Epithelial cell of prostate (primary cell): ENCODE data around the gene FAM9C.

ENCODE experiments used
- DNase-seq: peaks from one replicate; pipeline ENCODE4 v3.0.0-alpha.2; 2011; ENCODE audit warnings: low read depth, low spot score
- H3K27ac ChIP-seq: fragments of 450-650 bp; 2 replicates; pipeline ENCODE4 v1.5.1; 2017; ENCODE audit warnings: mild to moderate bottlenecking

The FAM9C gene

DNA sequence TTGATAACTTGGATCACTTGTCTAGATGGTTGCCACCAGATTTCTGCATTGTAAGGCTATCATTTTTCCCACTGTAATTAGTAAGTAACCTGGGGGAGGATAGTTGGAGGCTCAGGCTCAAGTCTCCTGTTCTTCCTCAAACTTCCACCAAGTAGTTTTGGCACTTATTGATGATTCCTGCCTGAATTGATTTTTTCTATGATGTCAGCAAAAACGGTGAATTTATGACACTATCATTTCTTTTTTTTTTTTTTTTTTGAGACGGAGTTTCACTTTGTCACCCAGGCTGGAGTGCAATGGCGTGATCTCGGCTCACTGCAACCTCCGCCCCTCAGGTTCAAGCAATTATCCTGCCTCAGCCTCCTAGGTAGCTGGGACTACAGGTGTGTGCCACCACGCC is 57.1 kb downstream of the FAM9C start:
- H3K27ac ChIP-seq, result peak overlapping the region; percentile 75
- DNase-seq, result no peak

DNA sequence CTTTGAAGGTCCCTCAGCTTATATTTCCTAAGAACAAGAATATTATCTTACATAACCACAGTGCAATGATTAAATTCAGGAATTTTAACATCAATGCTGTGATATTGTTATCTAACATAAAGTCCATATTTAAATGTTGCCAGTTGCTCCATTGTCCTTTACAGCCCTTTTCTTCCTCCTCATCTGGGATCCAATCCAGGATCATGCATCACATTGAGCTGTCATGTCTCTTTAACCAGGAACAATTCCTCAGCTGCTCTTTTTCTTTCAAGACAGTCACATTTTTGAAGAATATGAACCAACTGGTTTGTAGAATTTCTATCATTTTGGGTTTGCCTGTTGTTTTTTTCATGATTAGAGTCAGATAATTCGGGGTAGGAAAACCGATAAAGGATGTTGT is 57.5 kb downstream of the FAM9C start:
- peak overlapping the region; percentile 75 for H3K27ac ChIP-seq
- DNase-seq, result no peak

DNA sequence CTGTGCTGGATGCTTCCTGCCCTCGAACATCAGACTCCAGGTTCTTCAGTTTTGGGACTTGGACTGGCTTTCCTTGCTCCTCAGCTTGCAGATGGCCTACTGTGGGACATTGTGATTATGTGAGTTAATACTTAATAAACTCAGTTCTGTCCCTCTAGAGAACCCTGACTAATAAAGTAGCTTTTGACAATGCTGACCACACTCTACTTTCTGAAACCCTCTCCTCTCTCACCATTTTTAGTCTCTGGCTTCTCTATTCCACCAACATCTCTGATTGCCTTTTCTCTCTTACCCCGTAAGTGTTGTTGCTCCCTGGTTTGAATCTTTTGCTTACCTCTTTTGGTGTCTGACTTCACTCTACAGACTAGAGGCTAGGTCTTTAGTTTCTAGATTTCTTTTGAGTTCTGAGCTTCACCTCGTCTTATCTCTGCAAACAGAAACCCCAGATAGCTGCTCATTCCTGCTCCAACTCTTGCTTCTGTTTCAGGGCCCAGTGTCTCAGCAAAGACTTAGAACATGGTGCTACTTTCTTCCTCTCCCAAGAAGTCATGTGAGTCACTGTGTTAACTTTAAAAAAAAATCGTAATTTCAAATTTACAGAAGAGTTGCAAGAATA is 58.1 kb downstream of the FAM9C start:
- H3K27ac ChIP-seq, result no peak overlapping the region

More for the DNA sequence above, 58.1 kb downstream of the FAM9C start:
- no peak for DNase-seq
